H9 (cell line): ENCODE results near the gene PXDN. TPM values are rescaled to one million over a fixed set of nuclear protein-coding genes. Genes with fewer than 3 reads are reported as not detected.

Experiments used
- DNase-seq: peaks from one replicate; pipeline ENCODE4 v3.0.0-alpha.2; 2017
- H2AFZ ChIP-seq: one replicate; pipeline ENCODE4 v1.6.1; 2013; ENCODE audit warnings: mild to moderate bottlenecking, low read length, control low read depth, moderate library complexity
- H2AK5ac ChIP-seq: 2 replicates; pipeline ENCODE4 v1.6.1; 2013; ENCODE audit warnings: low read length, control low read depth, mixed read lengths; ENCODE audit not compliant: insufficient read length
- H2BK120ac ChIP-seq: one replicate; pipeline ENCODE4 v1.6.1; 2013; ENCODE audit warnings: low read depth, mild to moderate bottlenecking, low read length, control low read depth, inconsistent platforms; ENCODE audit not compliant: poor library complexity, severe bottlenecking
- H2BK12ac ChIP-seq: 2 replicates; pipeline ENCODE4 v1.6.1; 2013; ENCODE audit warnings: low read length, control low read depth, mixed read lengths, low read depth; ENCODE audit not compliant: insufficient read length
- H2BK15ac ChIP-seq: 2 replicates; pipeline ENCODE4 v1.6.1; 2013; ENCODE audit warnings: low read depth, low read length, control low read depth
- H2BK20ac ChIP-seq: one replicate; pipeline ENCODE4 v1.6.1; 2013; ENCODE audit warnings: low read depth, mild to moderate bottlenecking, low read length, control low read depth, inconsistent platforms; ENCODE audit not compliant: poor library complexity, severe bottlenecking
- H2BK5ac ChIP-seq: 2 replicates; pipeline ENCODE4 v1.6.1; 2013; ENCODE audit warnings: low read length, control low read depth, mixed read lengths; ENCODE audit not compliant: insufficient read length
- H3K14ac ChIP-seq: 2 replicates; pipeline ENCODE4 v1.6.1; 2013; ENCODE audit warnings: low read length, control low read depth; ENCODE audit not compliant: insufficient read depth
- H3K18ac ChIP-seq: 2 replicates; pipeline ENCODE4 v1.6.1; 2013; ENCODE audit warnings: low read depth, mild to moderate bottlenecking, mixed read lengths, low read length, control low read depth; ENCODE audit not compliant: insufficient read length
- H3K23ac ChIP-seq: 2 replicates; pipeline ENCODE4 v1.6.1; 2013; ENCODE audit warnings: low read length, control low read depth, mixed read lengths, low read depth; ENCODE audit not compliant: insufficient read length
- H3K23me2 ChIP-seq: 2 replicates; pipeline ENCODE4 v1.6.1; 2013; ENCODE audit warnings: low read depth, mild to moderate bottlenecking, mixed read lengths, low read length, control low read depth; ENCODE audit not compliant: insufficient read length, poor library complexity, severe bottlenecking
- H3K27ac ChIP-seq: 2 replicates; pipeline ENCODE4 v1.5.1; 2013; ENCODE audit warnings: low read length, control low read depth, mixed read lengths, low read depth; ENCODE audit not compliant: insufficient read length
- H3K27me3 ChIP-seq: 2 replicates; pipeline ENCODE4 v1.6.1; 2013; ENCODE audit warnings: low read length, control low read depth, inconsistent platforms; ENCODE audit not compliant: insufficient read depth
- H3K4ac ChIP-seq: 2 replicates; pipeline ENCODE4 v1.6.1; 2013; ENCODE audit warnings: low read depth, mild to moderate bottlenecking, control low read depth, inconsistent platforms, low read length, moderate library complexity
- H3K4me1 ChIP-seq: 2 replicates; pipeline ENCODE4 v1.6.1; 2013; ENCODE audit warnings: low read length, control low read depth, inconsistent platforms; ENCODE audit not compliant: insufficient read depth
- H3K4me2 ChIP-seq: 2 replicates; pipeline ENCODE4 v1.6.1; 2013; ENCODE audit warnings: low read length, control low read depth, mixed read lengths; ENCODE audit not compliant: insufficient read length, insufficient read depth
- H3K56ac ChIP-seq: 2 replicates; pipeline ENCODE4 v1.6.1; 2013; ENCODE audit warnings: low read depth, mild to moderate bottlenecking, mixed read lengths, low read length, control low read depth; ENCODE audit not compliant: insufficient read length
- H3K79me1 ChIP-seq: 2 replicates; pipeline ENCODE4 v1.6.1; 2013; ENCODE audit warnings: low read depth, mild to moderate bottlenecking, moderate library complexity, low read length, control low read depth, inconsistent platforms; ENCODE audit not compliant: insufficient read depth, poor library complexity, severe bottlenecking
- H3K79me2 ChIP-seq: 2 replicates; pipeline ENCODE4 v1.6.1; 2013; ENCODE audit warnings: low read length, control low read depth, inconsistent platforms; ENCODE audit not compliant: insufficient read depth
- H3K9ac ChIP-seq: 2 replicates; pipeline ENCODE4 v1.6.1; 2013; ENCODE audit warnings: low read length, control low read depth, mixed read lengths; ENCODE audit not compliant: insufficient read length; ENCODE audit errors: extremely low read depth
- H3K9me3 ChIP-seq: one replicate; pipeline ENCODE4 v1.6.1; 2013; ENCODE audit warnings: low read depth, low read length, inconsistent platforms; ENCODE audit not compliant: control insufficient read depth
- H3T11ph ChIP-seq: one replicate; pipeline ENCODE4 v1.6.1; 2013; ENCODE audit warnings: mild to moderate bottlenecking, low read length, control low read depth, inconsistent platforms
- H4K20me1 ChIP-seq: one replicate; pipeline ENCODE4 v1.6.1; 2013; ENCODE audit not compliant: control insufficient read depth, insufficient read length, insufficient read depth
- H4K5ac ChIP-seq: 2 replicates; pipeline ENCODE4 v1.6.1; 2013; ENCODE audit warnings: low read depth, mild to moderate bottlenecking, mixed read lengths, low read length, control low read depth; ENCODE audit not compliant: insufficient read length
- H4K8ac ChIP-seq: replicated peaks from 2 replicates; pipeline ENCODE4 v1.6.1; 2013; ENCODE audit warnings: low read length, control low read depth, mixed read lengths, low read depth; ENCODE audit not compliant: insufficient read length
- H4K91ac ChIP-seq: 2 replicates; pipeline ENCODE4 v1.6.1; 2013; ENCODE audit warnings: low read depth, mild to moderate bottlenecking, moderate library complexity, mixed read lengths, low read length, control low read depth; ENCODE audit not compliant: insufficient read length
- H3K27ac Mint-ChIP-seq, 3 experiments: 2 replicates in 2 of 3; 3 replicates in 1 of 3; pipeline ENCODE4 v1.8.0; 2020 to 2021; ENCODE audit warnings: mixed read lengths in 3 of 3, mild to moderate bottlenecking in 1 of 3, moderate library complexity in 1 of 3
- H3K27me3 Mint-ChIP-seq: 2 replicates; pipeline ENCODE4 v1.8.0; 2021; ENCODE audit warnings: low read depth, mild to moderate bottlenecking, moderate library complexity, mixed read lengths
- H3K36me3 Mint-ChIP-seq, 3 experiments: 2 replicates in 2 of 3; 3 replicates in 1 of 3; pipeline ENCODE4 v1.8.0; 2020 to 2021; ENCODE audit warnings: low read depth in 3 of 3, mixed read lengths in 3 of 3; ENCODE audit not compliant: insufficient read depth in 1 of 3
- H3K4me1 Mint-ChIP-seq, 2 experiments: 2 replicates each; pipeline ENCODE4 v1.8.0; 2020; ENCODE audit warnings: mixed read lengths in 2 of 2
- H3K4me3 Mint-ChIP-seq, 2 experiments: 2 replicates in 1 of 2; 3 replicates in 1 of 2; pipeline ENCODE4 v1.8.0; 2020 to 2021; ENCODE audit warnings: mild to moderate bottlenecking in 2 of 2, mixed read lengths in 2 of 2, moderate library complexity in 1 of 2
- H3K9me3 Mint-ChIP-seq, 2 experiments: 2 replicates in 1 of 2; 3 replicates in 1 of 2; pipeline ENCODE4 v1.8.0; 2020; ENCODE audit warnings: mild to moderate bottlenecking in 2 of 2, mixed read lengths in 2 of 2, moderate library complexity in 1 of 2
- CTCF ChIP-seq: fragments of 200-600 bp; sonication (generic); conservative IDR thresholded peaks from 3 replicates; pipeline ENCODE4 v1.8.0; 2021; ENCODE audit warnings: antibody characterized with exemption, mild to moderate bottlenecking
- WGBS: extraction: QIAGEN DNeasy Blood & Tissue Kit; methylation state at CpG from one replicate; pipeline ENCODE4 v1.1.7; 2013; ENCODE audit warnings: missing lambda C conversion rate, low lambda C conversion rate, mixed read lengths; ENCODE audit not compliant: insufficient read length; ENCODE audit errors: extremely low coverage; 5-methylcytosine and 5-hydroxymethylcytosine counted together
- total RNA-seq: library from RNA; stranded (reverse); gene quantifications from 2 replicates; pipeline ENCODE4 v1.2.1, GENCODE V29; 2021

The PXDN gene
- total RNA-seq, 1 experiment from 2014 or later: 146 TPM

GRCh38 chr2:1633936-1634587 lies 110.3 kb downstream of the PXDN start:
- Histone ChIP-seq H4K91ac (no peak overlapping the region), H3K14ac (no peak overlapping the region), H2BK120ac (no peak overlapping the region), H2BK15ac (no peak overlapping the region), H2BK20ac (no peak overlapping the region), H3K4me2 (no peak overlapping the region), H4K20me1 (no peaks in the 10 kb centered on the region), H3K23me2 (no peaks in the 10 kb centered on the region), H3K27ac (no peak overlapping the region), H4K8ac (no peak overlapping the region), H3K23ac (no peak overlapping the region), H3K4me1 (no peaks in the 10 kb centered on the region), H2BK12ac (no peak overlapping the region), H3K9ac (no peak overlapping the region), H3K56ac (no peak overlapping the region), H2BK5ac (no peak overlapping the region), H3T11ph (no peak overlapping the region), H4K5ac (no peak overlapping the region), H3K79me1 (no peaks in the 10 kb centered on the region), H3K9me3 (no peaks in the 10 kb centered on the region), H2AFZ (no peak overlapping the region), H2AK5ac (no peak overlapping the region), H3K4ac (no peak overlapping the region), H3K79me2 (no peaks in the 10 kb centered on the region), H3K27me3 (no peaks in the 10 kb centered on the region), H3K18ac (no peak overlapping the region)
- Mint-ChIP-seq H3K27me3 (no peaks in the 10 kb centered on the region), H3K36me3 (peaks cover 29 to 82% (median 64%) of the 10 kb centered on the region in 3 experiments), H3K27ac (no peak overlapping the region), H3K4me3 (no peak overlapping the region), H3K4me1 (no peaks in the 10 kb centered on the region), H3K9me3 (peaks cover 0 to 3% of the 10 kb centered on the region in 2 experiments; a peak in 2 of 5 replicates)
- no peak for DNase-seq
- no CpG with 5 or more reads among the region's 18 CpGs for WGBS
- no peak for TF ChIP-seq CTCF
